ENCODE data around the gene UQCRC2.
"Not testable (repeated sequence)": the region's sequence is repeated elsewhere in the genome, so short reads cannot be mapped to it uniquely, and the experiment has no call there.

The UQCRC2 gene

GRCh38 chr16:22010902-22011301, 57.7 kb downstream of the UQCRC2 start:
- DNase-seq (ENCODE audit: low spot score), result no peak

- no peak for DNase-seq (ENCODE audit: low spot score)
Observed at GRCh38 chr16:22012241-22012640, 59.1 kb downstream of the UQCRC2 start.

GRCh38 chr16:22013486-22013885, 60.3 kb downstream of the UQCRC2 start:
- no peak for DNase-seq (ENCODE audit: low spot score)

GRCh38 chr16:22014271-22014873, 61.2 kb downstream of the UQCRC2 start:
- DNase-seq (ENCODE audit: low spot score), result no peak

- no peak for DNase-seq (ENCODE audit: low spot score)
Observed at GRCh38 chr16:22016927-22017326, 63.8 kb downstream of the UQCRC2 start.

- DNase-seq (ENCODE audit: low spot score), result no peak
Observed at GRCh38 chr16:22018559-22018958, 65.4 kb downstream of the UQCRC2 start.

GRCh38 chr16:22022151-22022550, 69.0 kb downstream of the UQCRC2 start:
- DNase-seq (ENCODE audit: low spot score), result no peak

- no peak for DNase-seq (ENCODE audit: low spot score)
Observed at GRCh38 chr16:22023505-22023904, 70.3 kb downstream of the UQCRC2 start.

- not testable (repeated sequence) for DNase-seq (ENCODE audit: low spot score)
Observed at GRCh38 chr16:22024785-22025184, 71.6 kb downstream of the UQCRC2 start.

GRCh38 chr16:22027633-22028032, 74.5 kb downstream of the UQCRC2 start:
- no peak for DNase-seq (ENCODE audit: low spot score)

- no peak for DNase-seq (ENCODE audit: low spot score)
Observed at GRCh38 chr16:22029632-22030031, 76.5 kb downstream of the UQCRC2 start.

GRCh38 chr16:22030087-22030812, 77.1 kb downstream of the UQCRC2 start:
- DNase-seq (ENCODE audit: low spot score), result no peak

GRCh38 chr16:22031483-22032083, 78.4 kb downstream of the UQCRC2 start:
- no peak for DNase-seq (ENCODE audit: low spot score)
